GM18907 (cell line): ENCODE data around the gene PALS1.

Experiments used
- ATAC-seq: cut with Tn5 transposase; IDR thresholded peaks from one replicate; pipeline ENCODE4 v1.9.1; 2021; ENCODE audit warnings: mild to moderate bottlenecking, moderate library complexity; ENCODE audit not compliant: unreplicated experiment

The PALS1 gene

GRCh38 chr14:67241411-67242167 is at the start of gene PALS1:
Gene PALS1, plus strand, starts transcription at chr14:67241435. Its CDS starts 37,736 bp downstream, at chr14:67279171.
- peak; percentile 53 for ATAC-seq

GRCh38 chr14:67191768-67192290 is 49.4 kb upstream of the PALS1 start:
- no peak for ATAC-seq

DNA sequence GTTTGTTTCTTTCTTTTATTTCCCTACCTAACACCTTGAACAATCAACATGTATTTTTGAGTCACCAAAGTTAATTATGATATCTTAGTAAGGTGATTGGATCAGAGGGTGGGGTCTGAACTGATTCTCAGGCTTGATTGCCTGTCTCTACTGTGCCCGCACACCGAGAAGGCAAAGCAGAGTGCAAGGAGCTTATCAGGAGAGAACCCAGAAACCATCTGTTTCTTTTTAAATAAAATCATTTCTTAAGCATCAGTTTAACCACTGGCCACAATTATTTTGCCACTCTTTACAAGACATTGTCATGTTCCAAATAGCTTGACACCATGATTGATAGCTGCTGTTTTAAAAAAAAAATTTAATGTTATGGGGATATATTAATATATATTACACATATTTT is 48.9 kb upstream of the PALS1 start:
- no peak for ATAC-seq

DNA sequence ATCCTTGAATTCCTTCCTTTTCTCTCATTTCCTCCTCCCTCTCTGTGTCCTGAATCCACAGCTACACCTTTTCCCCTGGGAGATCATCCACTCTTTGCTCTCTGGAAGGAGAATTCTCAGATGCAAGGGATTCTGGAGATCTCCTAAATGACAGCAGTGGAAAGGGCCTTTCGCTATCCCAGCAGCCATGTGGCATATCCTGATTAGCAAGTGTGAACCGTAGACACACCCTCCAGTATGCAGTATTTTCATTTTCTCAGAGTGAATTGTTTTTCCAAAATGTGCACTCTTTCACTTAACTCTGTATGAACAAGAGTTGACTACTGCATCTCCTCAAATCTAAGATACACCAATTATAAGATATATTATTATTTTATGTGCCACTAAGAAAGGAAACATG is 46.0 kb upstream of the PALS1 start:
- no peak for ATAC-seq

- ATAC-seq = no peak
Observed at GRCh38 chr14:67199016-67199415, 42.2 kb upstream of the PALS1 start.

DNA sequence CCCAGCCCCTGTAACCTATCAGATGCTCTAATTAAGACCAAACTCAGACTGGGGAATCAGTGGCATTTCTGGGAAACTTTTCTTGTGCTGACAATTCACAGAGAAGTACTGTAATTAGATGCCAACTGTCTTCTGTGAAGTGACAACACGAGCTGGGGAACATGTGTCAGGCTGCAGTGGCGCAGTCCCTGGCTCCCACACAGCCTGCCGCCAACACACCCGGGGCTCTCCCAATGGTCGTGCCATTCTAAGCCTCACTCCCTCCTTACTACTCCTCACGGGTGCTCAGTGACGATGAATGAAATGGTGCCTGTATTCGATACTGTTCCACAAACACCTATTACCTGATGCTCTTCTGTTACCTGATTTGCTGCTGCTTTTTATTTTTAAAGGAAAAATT is 33.4 kb upstream of the PALS1 start:
- no peak for ATAC-seq

DNA sequence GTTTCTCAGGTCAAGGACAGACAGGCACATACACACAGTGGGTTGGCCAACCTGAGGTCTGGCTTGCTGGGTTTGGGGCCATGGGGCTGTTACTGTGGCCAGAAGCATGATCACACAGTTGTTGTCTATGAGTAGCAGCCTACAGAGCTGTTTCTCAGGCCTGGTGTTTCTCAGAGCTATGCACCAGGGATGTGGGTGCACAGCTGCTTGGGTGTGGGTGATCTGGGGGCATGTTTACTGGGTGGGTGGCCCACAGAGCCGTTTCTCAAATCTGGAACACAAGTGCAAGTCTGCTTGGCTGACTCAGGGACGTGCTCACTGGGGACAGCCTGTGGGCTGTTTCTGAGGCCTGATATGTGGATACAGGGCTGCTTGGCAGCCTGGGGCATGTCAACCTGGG is 23.1 kb upstream of the PALS1 start:
- ATAC-seq = no peak

DNA sequence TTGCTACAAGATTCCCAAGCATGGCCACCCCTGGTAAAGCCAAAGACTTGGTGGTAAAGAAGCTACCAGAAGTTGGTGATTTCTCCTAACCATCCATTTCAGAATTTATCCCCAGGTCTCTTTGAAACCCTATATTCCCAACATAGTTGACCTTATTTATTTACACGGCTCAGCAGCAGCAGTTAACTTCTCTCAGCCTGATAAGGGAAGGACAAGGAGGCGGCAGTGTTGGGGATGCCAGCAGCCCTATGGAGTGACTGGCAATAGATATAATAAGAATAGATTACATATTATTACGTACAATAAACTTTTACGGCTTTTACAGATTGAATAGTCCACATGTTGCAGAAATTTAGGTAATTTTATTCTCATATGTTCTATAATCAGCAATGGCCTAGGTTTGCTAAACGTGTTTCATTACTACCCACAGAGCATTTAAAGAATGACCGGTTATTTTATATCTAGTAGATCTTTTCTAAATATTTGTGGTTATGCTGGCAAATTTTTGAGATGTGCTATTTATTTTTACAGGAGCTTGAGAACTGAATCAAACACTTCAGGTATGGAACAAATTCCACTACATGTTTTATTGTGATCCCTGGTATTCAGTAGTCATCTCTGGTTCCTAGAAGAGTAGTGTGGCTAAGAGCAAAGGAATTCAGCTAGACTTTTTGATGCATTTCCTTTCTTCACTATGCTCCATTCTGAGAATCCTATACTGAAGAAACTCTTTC is 19.8 kb upstream of the PALS1 start:
- no peak for ATAC-seq

DNA sequence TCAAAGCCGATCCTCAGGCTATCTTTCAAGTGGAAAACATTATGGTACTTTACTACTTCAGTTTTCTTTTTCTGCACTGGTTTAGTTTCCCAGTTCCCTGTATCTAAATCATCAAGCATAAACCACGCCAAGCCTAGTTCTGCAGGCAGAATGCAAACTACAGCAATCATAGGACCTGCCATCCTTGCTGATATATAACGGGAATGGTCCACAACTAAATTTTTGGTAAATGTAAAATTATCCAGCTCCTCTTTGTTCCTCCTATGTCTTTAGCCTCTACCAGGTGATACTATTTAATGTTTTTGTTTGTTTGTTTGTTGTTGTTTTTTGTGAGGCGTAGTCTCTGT is 19.3 kb upstream of the PALS1 start:
- no peak for ATAC-seq

- ATAC-seq = no peak
Observed at GRCh38 chr14:67225523-67225922, 15.7 kb upstream of the PALS1 start.

DNA sequence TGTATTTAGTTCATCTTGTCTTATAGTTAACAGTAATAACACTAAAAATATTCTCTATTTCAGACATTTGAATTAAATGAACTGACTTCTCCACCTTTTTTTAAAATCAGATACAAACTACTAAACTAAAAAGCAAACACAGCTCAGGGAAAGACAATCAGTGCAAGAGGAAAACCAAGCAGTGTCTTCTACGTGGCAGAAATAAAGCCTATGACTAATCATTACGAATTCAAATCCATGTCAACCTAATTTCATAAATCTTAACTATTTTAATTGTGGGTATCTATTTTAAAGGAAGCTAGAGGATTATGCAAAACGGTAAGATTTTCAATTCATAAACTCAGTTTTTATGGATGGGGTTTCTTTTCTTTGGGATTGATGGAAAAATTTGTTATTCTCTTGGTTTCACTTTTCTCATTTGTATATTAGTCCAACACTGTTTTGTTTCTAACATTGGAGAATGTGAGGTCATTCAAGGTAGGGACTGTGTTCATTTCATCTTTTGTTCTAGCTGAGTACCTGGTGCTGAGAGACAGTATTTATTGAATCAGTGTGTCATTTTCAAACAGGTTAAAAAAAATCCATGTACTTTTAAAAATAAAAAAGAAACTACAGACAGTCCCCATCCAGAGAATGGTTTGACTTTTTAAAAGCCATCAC is 12.8 kb upstream of the PALS1 start:
- no peak for ATAC-seq

DNA sequence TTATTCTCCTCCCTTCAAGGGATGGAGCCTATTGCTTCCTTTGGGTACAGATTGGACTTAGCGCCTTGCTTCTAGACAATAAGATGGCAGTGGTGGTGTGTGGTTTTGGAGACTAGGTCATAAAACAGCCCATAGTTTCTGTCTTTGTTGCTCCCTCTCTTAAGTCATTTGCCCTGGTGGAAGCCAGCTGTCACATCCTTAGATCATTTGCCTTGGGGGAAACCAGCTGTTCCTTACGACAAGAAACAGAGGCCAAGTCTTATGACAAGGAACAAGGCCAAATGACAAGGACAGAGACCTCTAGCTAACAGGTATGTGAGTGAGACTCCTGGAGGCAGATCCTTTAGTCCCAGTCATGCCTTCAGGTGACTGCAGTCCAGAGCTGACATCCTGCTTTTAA is 9.2 kb upstream of the PALS1 start:
- no peak for ATAC-seq

DNA sequence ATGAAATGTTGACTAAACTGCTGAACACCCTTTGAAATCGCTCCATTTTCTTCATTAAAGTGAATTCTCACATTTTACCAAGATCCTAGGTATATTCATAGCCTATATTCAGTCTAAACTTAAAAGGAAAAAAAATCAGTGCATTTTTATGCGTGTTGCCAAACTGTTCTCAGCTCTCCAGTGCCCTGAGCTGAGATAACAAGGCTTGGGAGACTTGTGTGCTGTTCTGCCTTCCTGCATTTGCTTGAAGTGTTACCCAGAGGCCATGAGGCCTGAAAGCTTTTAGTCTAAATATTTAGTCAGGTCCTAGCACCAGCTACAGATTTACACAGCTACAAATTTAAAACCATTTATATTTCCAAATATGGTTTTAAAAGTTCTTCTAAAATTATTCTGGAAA is 8.6 kb upstream of the PALS1 start:
- no peak for ATAC-seq

DNA sequence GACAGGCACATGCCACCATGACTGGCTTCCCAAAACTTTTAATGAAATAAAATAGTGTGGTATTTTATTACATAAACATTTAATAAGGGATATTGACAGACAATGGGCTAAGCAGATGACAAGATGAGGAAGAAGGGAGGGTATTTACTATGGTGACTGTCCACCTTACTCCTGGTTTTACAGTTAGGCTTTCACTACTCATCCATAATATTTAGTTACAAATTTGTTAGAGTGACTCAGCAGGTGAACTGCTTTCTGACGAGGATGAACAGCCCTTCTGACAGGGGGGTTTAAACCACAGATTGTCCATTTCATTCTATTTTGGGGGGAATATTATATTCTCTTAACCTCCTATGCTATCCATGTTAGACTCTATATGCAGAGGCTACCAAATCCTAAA is 3.6 kb upstream of the PALS1 start:
- no peak for ATAC-seq

- ATAC-seq = no peak
Observed at GRCh38 chr14:67239582-67239981, 1.7 kb upstream of the PALS1 start.

DNA sequence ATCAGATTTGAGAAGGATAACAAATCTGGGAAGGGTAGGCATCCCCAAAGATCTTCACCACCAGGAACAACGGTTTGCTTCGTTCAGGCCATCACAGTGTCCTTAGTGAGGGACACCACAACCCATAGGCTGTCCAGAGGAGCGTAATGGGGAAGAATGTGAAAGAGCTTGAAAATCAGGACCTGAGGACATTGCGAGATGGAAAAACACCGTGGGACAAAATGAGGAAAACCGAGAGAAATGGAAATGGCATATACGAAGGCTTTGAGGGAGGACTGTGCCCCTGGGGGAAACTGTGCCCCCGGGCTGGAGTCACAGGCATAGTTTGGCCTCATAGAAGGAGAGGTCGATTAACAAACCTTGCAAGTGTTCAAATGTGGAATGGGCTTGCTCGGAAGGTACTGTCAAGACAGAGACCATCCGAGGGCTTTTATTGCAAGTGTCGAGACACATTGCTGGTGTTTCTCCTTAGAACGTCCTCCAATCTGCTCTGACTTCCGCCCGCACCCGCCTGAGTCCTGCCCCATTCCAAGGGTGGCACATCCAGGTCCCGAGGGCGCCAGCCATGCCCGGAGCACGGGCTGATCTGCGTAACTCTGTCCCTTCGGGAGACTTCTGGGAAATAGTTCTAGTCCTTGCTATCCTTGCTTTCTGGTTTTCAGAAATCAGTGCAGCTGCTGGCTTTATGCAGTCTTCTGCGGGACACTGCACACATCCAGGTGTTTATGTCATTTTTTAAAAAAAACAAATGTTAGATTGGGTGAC is 885 bp upstream of the PALS1 start:
- ATAC-seq = peak; percentile 28

DNA sequence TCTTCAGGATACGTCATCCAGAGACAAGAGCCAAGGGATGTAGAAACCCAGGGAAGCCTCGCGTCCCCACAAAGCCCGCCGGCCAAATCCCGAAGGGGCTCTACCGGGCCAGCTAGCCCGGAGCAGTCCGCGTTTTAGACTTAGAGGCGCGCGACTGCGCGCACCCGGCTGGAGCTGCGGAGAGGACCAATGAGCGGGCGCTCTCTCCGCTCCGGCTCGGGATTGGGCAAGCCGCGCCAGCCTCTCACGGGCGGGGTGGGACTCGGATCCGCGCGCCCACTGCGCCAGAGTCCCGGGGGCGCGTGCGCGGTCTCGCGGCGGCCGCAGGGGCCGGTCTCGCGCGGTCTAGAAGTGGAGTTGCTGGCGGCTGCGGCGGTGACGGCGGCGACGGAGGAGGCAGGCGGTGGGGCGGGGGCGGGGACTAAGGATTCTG is 241 bp upstream of the PALS1 start:
- ATAC-seq = peak; percentile 93

- ATAC-seq = no peak
Observed at GRCh38 chr14:67242168-67242420, 859 bp downstream of the PALS1 start.

DNA sequence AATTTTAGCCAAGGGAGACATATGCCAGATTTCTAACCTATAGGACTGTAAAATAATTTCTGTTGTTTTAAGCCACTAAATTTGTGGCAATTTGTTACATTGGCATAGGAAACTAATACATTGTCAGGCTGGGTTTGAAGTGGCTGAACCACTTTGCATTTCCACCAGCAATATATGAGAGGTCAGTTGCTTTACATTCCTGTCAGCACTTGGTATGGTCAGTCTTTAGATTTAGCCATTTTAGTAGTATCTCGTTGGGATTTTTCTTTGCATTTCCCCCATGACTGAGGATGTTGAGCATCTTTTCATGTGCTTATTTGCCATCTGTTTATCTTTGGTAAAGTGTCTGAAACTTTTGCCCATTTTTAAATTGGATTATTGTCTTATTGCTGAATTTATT is 3.9 kb downstream of the PALS1 start:
- ATAC-seq = no peak

- ATAC-seq = no peak
Observed at GRCh38 chr14:67251573-67252226, 10.5 kb downstream of the PALS1 start.
